Activated CD4-positive, alpha-beta T cell treated with anti-CD3 and anti-CD28 coated beads for 36 hours (primary cell): ENCODE results near the gene RIPOR2. TPM values are rescaled to one million over a fixed set of nuclear protein-coding genes. Genes with fewer than 3 reads are reported as not detected.

Experiments
- ATAC-seq: fragments of 200-7000 bp; cut with Tn5 transposase; one replicate; pipeline ENCODE4 v1.10.0; 2021; ENCODE audit warnings: mild to moderate bottlenecking, moderate library complexity
- CTCF ChIA-PET: fragments of 350-600 bp; sonication (Branson Sonifier 250); formaldehyde crosslinking; loops from one replicate; lab custom pipeline; 2021; ENCODE audit warnings: antibody characterized with exemption; lab: Charles Lee
- POLR2A ChIA-PET: fragments of 350-600 bp; sonication (Branson Sonifier 250); formaldehyde crosslinking; loops from one replicate; lab custom pipeline; 2021; ENCODE audit warnings: antibody characterized with exemption, inconsistent platforms; lab: Charles Lee
- DNase-seq: peaks from one replicate; pipeline ENCODE4 v3.0.0-alpha.2; 2020
- H3K27ac Mint-ChIP-seq: one replicate; pipeline ENCODE4 v1.8.0; 2021; ENCODE audit warnings: mixed read lengths
- H3K27me3 Mint-ChIP-seq: one replicate; pipeline ENCODE4 v1.8.0; 2021; ENCODE audit warnings: mixed read lengths
- H3K36me3 Mint-ChIP-seq: one replicate; pipeline ENCODE4 v1.8.0; 2021; ENCODE audit warnings: low read depth, mixed read lengths
- H3K4me1 Mint-ChIP-seq: one replicate; pipeline ENCODE4 v1.8.0; 2021; ENCODE audit warnings: mixed read lengths
- H3K4me3 Mint-ChIP-seq: one replicate; pipeline ENCODE4 v1.8.0; 2021; ENCODE audit warnings: mild to moderate bottlenecking, moderate library complexity, mixed read lengths
- H3K9me3 Mint-ChIP-seq: one replicate; pipeline ENCODE4 v1.8.0; 2021; ENCODE audit warnings: low read depth, mixed read lengths
- intact Hi-C, 2 experiments: fragments of 100-400 bp; cut with DNase I in 1 of 2; cut with micrococcal nuclease in 1 of 2; formaldehyde crosslinking; loops; one replicate each; pipeline versions ENCODE4 v1.14.2 to v1.15.1; 2022 to 2024; cut with DNase I, micrococcal nuclease
- total RNA-seq, 2 experiments: library from RNA; stranded (reverse); gene quantifications; one replicate each; pipeline ENCODE4 v1.2.3, GENCODE V29; 2021

RIPOR2 gene
- total RNA-seq, 2 experiments from 2014 or later = 60.0 to 67.0 TPM

- DNase-seq (no peak), ATAC-seq (no peak)
- ChIA-PET CTCF (interaction anchor here (0.6 to 1.1 kb wide), 2 partner anchors 191 to 194 kb away, joined by 4 read pairs; no protein-coding TSS in a partner anchor), POLR2A (no interaction called here)
- peaks cover 3% of the 10 kb centered on the region for H3K4me1 Mint-ChIP-seq
- H3K27ac Mint-ChIP-seq = peak overlapping the region; percentile 4
- H3K9me3 Mint-ChIP-seq = no peaks in the 10 kb centered on the region
- H3K27me3 Mint-ChIP-seq = no peaks in the 10 kb centered on the region
- no peak overlapping the region for H3K4me3 Mint-ChIP-seq
- peaks cover 40% of the 10 kb centered on the region for H3K36me3 Mint-ChIP-seq
- intact Hi-C loops = no loop called here
Measured at GRCh38 chr6:24824142-24824938, 111.4 kb downstream of the RIPOR2 start.

GRCh38 chr6:24823185-24823584, 112.6 kb downstream of the RIPOR2 start:
- POLR2A ChIA-PET = no interaction called here
- peaks cover 3% of the 10 kb centered on the region for H3K4me1 Mint-ChIP-seq
- CTCF ChIA-PET = no interaction called here
- peaks cover 44% of the 10 kb centered on the region for H3K36me3 Mint-ChIP-seq
- no peaks in the 10 kb centered on the region for H3K27me3 Mint-ChIP-seq
- no peak overlapping the region for H3K27ac Mint-ChIP-seq
- intact Hi-C loops = no loop called here
- DNase-seq (no peak), ATAC-seq (no peak)
- H3K4me3 Mint-ChIP-seq = no peak overlapping the region
- H3K9me3 Mint-ChIP-seq = no peaks in the 10 kb centered on the region

- H3K9me3 Mint-ChIP-seq = no peaks in the 10 kb centered on the region
- DNase-seq (no peak), ATAC-seq (no peak)
- no peak overlapping the region for H3K27ac Mint-ChIP-seq
- peaks cover 45% of the 10 kb centered on the region for H3K36me3 Mint-ChIP-seq
- ChIA-PET POLR2A (no interaction called here), CTCF (interaction anchor here (0.8 to 1.3 kb wide), 3 partner anchors 13 to 184 kb away, joined by 3 to 6 read pairs (median 4); no protein-coding TSS in a partner anchor)
- intact Hi-C loops = no loop called here
- peaks cover 3% of the 10 kb centered on the region for H3K4me1 Mint-ChIP-seq
- no peak overlapping the region for H3K4me3 Mint-ChIP-seq
- no peaks in the 10 kb centered on the region for H3K27me3 Mint-ChIP-seq
Measured at GRCh38 chr6:24822696-24823095, 113.1 kb downstream of the RIPOR2 start.

GRCh38 chr6:24821860-24822444, 113.8 kb downstream of the RIPOR2 start:
- H3K9me3 Mint-ChIP-seq = no peaks in the 10 kb centered on the region
- no peak overlapping the region for H3K4me3 Mint-ChIP-seq
- no peaks in the 10 kb centered on the region for H3K27me3 Mint-ChIP-seq
- ATAC-seq (no peak), DNase-seq (no peak)
- POLR2A ChIA-PET = no interaction called here
- CTCF ChIA-PET = interaction anchor here (0.7 to 2.0 kb wide), 6 partner anchors 13 to 196 kb away, joined by 3 to 6 read pairs (median 4); no protein-coding TSS in a partner anchor
- H3K27ac Mint-ChIP-seq = peak overlapping the region; percentile 72
- peaks cover 3% of the 10 kb centered on the region for H3K4me1 Mint-ChIP-seq
- peaks cover 42% of the 10 kb centered on the region for H3K36me3 Mint-ChIP-seq
- intact Hi-C loops = no loop called here

GRCh38 chr6:24818346-24818745, 117.4 kb downstream of the RIPOR2 start:
- Mint-ChIP-seq H3K4me1 (peaks cover 3% of the 10 kb centered on the region), H3K9me3 (no peaks in the 10 kb centered on the region), H3K27me3 (no peaks in the 10 kb centered on the region), H3K4me3 (no peak overlapping the region), H3K27ac (no peak overlapping the region), H3K36me3 (peaks cover 29% of the 10 kb centered on the region)
- ATAC-seq (no peak), DNase-seq (no peak)
- CTCF ChIA-PET = no interaction called here
- POLR2A ChIA-PET = no interaction called here
- intact Hi-C loops = no loop called here

GRCh38 chr6:24809728-24810127, 126.0 kb downstream of the RIPOR2 start:
- Mint-ChIP-seq H3K9me3 (no peaks in the 10 kb centered on the region), H3K27me3 (no peaks in the 10 kb centered on the region), H3K27ac (no peak overlapping the region), H3K4me1 (no peaks in the 10 kb centered on the region), H3K4me3 (no peak overlapping the region), H3K36me3 (peaks cover 23% of the 10 kb centered on the region)
- ATAC-seq = no peak
- intact Hi-C loops = no loop called here
- no peak for DNase-seq
- ChIA-PET POLR2A (no interaction called here), CTCF (no interaction called here)

GRCh38 chr6:24807584-24807983, 128.2 kb downstream of the RIPOR2 start:
- Mint-ChIP-seq H3K9me3 (no peaks in the 10 kb centered on the region), H3K27ac (no peak overlapping the region), H3K4me3 (no peak overlapping the region), H3K36me3 (peaks cover 27% of the 10 kb centered on the region), H3K4me1 (no peaks in the 10 kb centered on the region), H3K27me3 (no peaks in the 10 kb centered on the region)
- intact Hi-C loops = no loop called here
- ATAC-seq = no peak
- ChIA-PET CTCF (interaction anchor here (0.5 to 1.7 kb wide), 2 partner anchors 11 to 118 kb away, joined by 3 to 4 read pairs; no protein-coding TSS in a partner anchor), POLR2A (no interaction called here)
- DNase-seq = no peak

GRCh38 chr6:24802271-24803059, 133.3 kb downstream of the RIPOR2 start:
- peaks cover 19% of the 10 kb centered on the region for H3K4me1 Mint-ChIP-seq
- intact Hi-C loops = no loop called here
- peaks cover 24% of the 10 kb centered on the region for H3K36me3 Mint-ChIP-seq
- DNase-seq = no peak
- ChIA-PET CTCF (no interaction called here), POLR2A (no interaction called here)
- H3K9me3 Mint-ChIP-seq = no peaks in the 10 kb centered on the region
- H3K4me3 Mint-ChIP-seq = no peak overlapping the region
- H3K27ac Mint-ChIP-seq = no peak overlapping the region
- H3K27me3 Mint-ChIP-seq = no peaks in the 10 kb centered on the region
- ATAC-seq = no peak

- CTCF ChIA-PET = no interaction called here
- intact Hi-C loops = loop anchor here in 1 of 2 experiments (5.0 kb wide), 1 partner anchor 273 kb away; no protein-coding TSS in a partner anchor
- Mint-ChIP-seq H3K4me3 (no peak overlapping the region), H3K36me3 (peaks cover 16% of the 10 kb centered on the region), H3K9me3 (no peaks in the 10 kb centered on the region), H3K27ac (peak overlapping the region; percentile 37), H3K4me1 (peaks cover 33% of the 10 kb centered on the region), H3K27me3 (no peaks in the 10 kb centered on the region)
- ATAC-seq (no peak), DNase-seq (no peak)
- POLR2A ChIA-PET = no interaction called here
Measured at GRCh38 chr6:24799541-24799915, 136.2 kb downstream of the RIPOR2 start.

GRCh38 chr6:24798740-24799540, 136.8 kb downstream of the RIPOR2 start, which contains the start of gene ARMH2:
TSS of gene ARMH2 (minus strand) at chr6:24798917. CDS start at chr6:24798857, 60 bp downstream.
- ChIA-PET CTCF (interaction anchor here (0.6 to 1.3 kb wide), 4 partner anchors 9 to 221 kb away, joined by 3 read pairs; no protein-coding TSS in a partner anchor), POLR2A (no interaction called here)
- H3K36me3 Mint-ChIP-seq = peaks cover 16% of the 10 kb centered on the region
- DNase-seq (no peak), ATAC-seq (peak; percentile 42)
- intact Hi-C loops = loop anchor here in 1 of 2 experiments (5.0 kb wide), 1 partner anchor 273 kb away; no protein-coding TSS in a partner anchor
- no peak within 1 kb of the TSS for H3K4me3 Mint-ChIP-seq
- H3K27me3 Mint-ChIP-seq = no peaks in the 10 kb centered on the region
- H3K27ac Mint-ChIP-seq = peak within 1 kb of the TSS; percentile 64
- H3K9me3 Mint-ChIP-seq = no peaks in the 10 kb centered on the region
- peaks cover 33% of the 10 kb centered on the region for H3K4me1 Mint-ChIP-seq
